HEK293T (cell line): ENCODE data around the gene SEC22B.
"Not testable (repeated sequence)": the region's sequence is repeated elsewhere in the genome, so short reads cannot be mapped to it uniquely, and the experiment has no call there.

Source experiments
- ARNT ChIP-seq: fragments of 450-650 bp; IDR thresholded peaks from 2 replicates; pipeline ENCODE4 v1.6.1; 2017; ENCODE audit warnings: mild to moderate bottlenecking
- BHLHE40 ChIP-seq: fragments of 450-650 bp; IDR thresholded peaks from 2 replicates; pipeline ENCODE4 v1.6.1; 2016; ENCODE audit warnings: mild to moderate bottlenecking, moderate library complexity, borderline replicate concordance
- ELF4 ChIP-seq: fragments of 450-650 bp; IDR thresholded peaks from 2 replicates; pipeline ENCODE4 v1.6.1; 2017; ENCODE audit warnings: antibody characterized with exemption
- FOXK2 ChIP-seq: fragments of 450-650 bp; IDR thresholded peaks from 2 replicates; pipeline ENCODE4 v1.6.1; 2016; ENCODE audit warnings: mild to moderate bottlenecking
- FOXM1 ChIP-seq: fragments of 450-650 bp; IDR thresholded peaks from 2 replicates; pipeline ENCODE4 v1.6.1; 2017; ENCODE audit warnings: mild to moderate bottlenecking, borderline replicate concordance
- L3MBTL2 ChIP-seq: fragments of 450-650 bp; conservative IDR thresholded peaks from 2 replicates; pipeline ENCODE4 v1.6.1; 2016; ENCODE audit warnings: mild to moderate bottlenecking
- NFRKB ChIP-seq: fragments of 450-650 bp; IDR thresholded peaks from 2 replicates; pipeline ENCODE4 v1.6.1; 2016; ENCODE audit warnings: mild to moderate bottlenecking, moderate library complexity
- PKNOX1 ChIP-seq: fragments of 450-650 bp; IDR thresholded peaks from 2 replicates; pipeline ENCODE4 v1.6.1; 2016
- SP1 ChIP-seq: fragments of 450-650 bp; IDR thresholded peaks from 2 replicates; pipeline ENCODE4 v1.6.1; 2017
- SUZ12 ChIP-seq: fragments of 450-650 bp; IDR thresholded peaks from 2 replicates; pipeline ENCODE4 v1.6.1; 2016; ENCODE audit warnings: mild to moderate bottlenecking
- TARDBP ChIP-seq: fragments of 450-650 bp; IDR thresholded peaks from 2 replicates; pipeline ENCODE4 v1.6.1; 2016
- ZNF384 ChIP-seq: fragments of 450-650 bp; IDR thresholded peaks from 2 replicates; pipeline ENCODE4 v1.6.1; 2016

- TF ChIP-seq FOXM1, ZNF384, NFRKB, FOXK2, ARNT, SUZ12, BHLHE40, ELF4, TARDBP, SP1, PKNOX1, L3MBTL2: not testable (repeated sequence)
These were observed 66.7 kb downstream of the SEC22B start for GRCh38 chr1:120109656-120110055.
